ENCODE data around the gene SMPD2.
A peak's percentile ranks its signal among the peaks of the same experiment; 100 is the strongest.
"Not testable (repeated sequence)": the region's sequence is repeated elsewhere in the genome, so short reads cannot be mapped to it uniquely, and the experiment has no call there.

The SMPD2 gene

DNA sequence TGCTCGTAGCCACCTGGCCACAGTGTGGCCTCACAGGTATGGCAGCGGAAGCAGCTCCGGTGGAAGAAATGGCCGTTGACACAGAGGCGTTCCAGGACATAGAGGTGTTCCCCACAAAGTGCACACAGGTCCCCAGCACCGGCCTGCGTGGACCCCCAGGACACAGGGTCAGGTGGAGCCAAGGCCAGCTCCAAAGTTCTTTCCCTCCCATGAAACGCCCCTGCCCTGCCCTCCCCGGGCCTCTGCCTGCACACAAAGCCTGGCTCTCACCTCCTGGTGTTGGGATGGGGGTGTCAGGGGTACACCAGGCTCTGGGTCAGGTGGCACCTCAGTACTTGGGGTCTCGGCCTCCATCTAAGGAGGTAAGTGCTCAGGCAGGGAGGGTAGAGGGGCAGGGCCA, 6.6 kb downstream of the SMPD2 start:
- no peak for DNase-seq

DNA sequence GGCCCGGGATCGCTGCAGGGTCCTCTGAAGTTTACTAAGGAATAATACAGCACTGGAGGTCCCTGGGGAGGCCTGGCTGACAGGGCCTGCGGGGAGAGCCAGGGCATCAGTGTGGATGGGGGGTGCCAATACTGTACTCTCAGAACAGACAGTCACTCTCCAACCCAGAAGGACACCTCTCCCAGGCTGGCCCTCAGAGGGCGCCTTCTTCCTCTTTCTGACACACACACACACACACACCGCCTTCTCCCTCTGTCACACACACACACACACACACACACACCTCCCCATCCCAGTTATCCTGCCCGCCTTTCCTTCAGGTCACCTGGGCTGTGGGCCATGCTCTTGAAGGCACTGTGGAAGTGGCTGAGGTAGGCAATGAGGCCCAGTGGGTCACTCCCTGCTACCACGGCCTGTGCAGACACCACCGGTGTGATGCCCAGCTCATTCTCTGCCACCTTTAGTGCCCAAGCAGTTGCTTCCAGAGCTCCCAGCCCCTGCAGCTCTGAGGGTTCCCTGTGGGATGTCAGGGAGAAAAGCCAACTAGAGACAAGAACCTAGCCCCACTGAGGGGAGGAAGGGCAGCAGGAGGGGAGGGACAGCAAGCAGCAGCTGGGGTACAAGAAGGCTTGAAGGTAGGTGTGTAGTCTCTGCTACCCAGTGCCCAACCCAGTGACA, 7.5 kb downstream of the SMPD2 start:
- peak in 1 of 2 experiments; percentile 13 for DNase-seq

GRCh38 chr6:109448615-109449014, 8.1 kb downstream of the SMPD2 start:
- no peak for DNase-seq

- DNase-seq, result no peak
These were observed 8.7 kb downstream of the SMPD2 start for GRCh38 chr6:109449064-109449794.

GRCh38 chr6:109449795-109450673, 9.5 kb downstream of the SMPD2 start:
- DNase-seq, result no peak

- no peak for DNase-seq
These were observed 10.3 kb downstream of the SMPD2 start for GRCh38 chr6:109450801-109451200.

GRCh38 chr6:109451376-109451775, 10.9 kb downstream of the SMPD2 start:
- DNase-seq, result no peak

- no peak for DNase-seq
These were observed 11.7 kb downstream of the SMPD2 start for GRCh38 chr6:109452181-109452580.

GRCh38 chr6:109453156-109453555, 12.6 kb downstream of the SMPD2 start:
- DNase-seq, result no peak

GRCh38 chr6:109453594-109454495, 13.3 kb downstream of the SMPD2 start:
- no peak for DNase-seq

GRCh38 chr6:109454496-109455436, 14.2 kb downstream of the SMPD2 start:
- no peak for DNase-seq

GRCh38 chr6:109455437-109456110, 15.1 kb downstream of the SMPD2 start, which contains the start of gene MICAL1:
Gene MICAL1 (minus strand): TSS chr6:109455772. CDS start chr6:109454196, 1,576 bp downstream.
- peak in 1 of 2 experiments; percentile 57 for DNase-seq

GRCh38 chr6:109456111-109456583, 15.6 kb downstream of the SMPD2 start:
- DNase-seq, result no peak

GRCh38 chr6:109456710-109457561, 16.4 kb downstream of the SMPD2 start:
- no peak for DNase-seq

DNA sequence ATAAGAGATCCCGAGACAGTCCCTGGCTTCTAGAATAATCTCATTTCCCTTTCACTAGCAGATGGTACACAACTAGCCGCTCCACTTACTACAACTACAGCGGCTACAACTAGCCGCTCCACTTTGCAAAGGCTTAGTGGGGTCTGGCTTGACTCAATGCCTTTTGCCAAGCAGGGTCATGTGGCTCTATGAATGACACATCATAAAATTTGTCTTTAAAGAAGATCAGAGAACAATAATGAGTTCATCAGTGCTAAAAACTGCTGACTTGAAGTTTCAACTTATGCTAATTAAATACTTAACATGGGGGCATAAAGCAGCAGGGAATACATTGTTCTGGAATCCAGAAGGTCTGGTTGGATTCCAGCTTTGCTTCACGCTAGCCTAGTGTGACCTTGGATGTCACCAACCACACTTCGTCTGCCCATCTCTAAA, 17.1 kb downstream of the SMPD2 start:
- no peak for DNase-seq

DNA sequence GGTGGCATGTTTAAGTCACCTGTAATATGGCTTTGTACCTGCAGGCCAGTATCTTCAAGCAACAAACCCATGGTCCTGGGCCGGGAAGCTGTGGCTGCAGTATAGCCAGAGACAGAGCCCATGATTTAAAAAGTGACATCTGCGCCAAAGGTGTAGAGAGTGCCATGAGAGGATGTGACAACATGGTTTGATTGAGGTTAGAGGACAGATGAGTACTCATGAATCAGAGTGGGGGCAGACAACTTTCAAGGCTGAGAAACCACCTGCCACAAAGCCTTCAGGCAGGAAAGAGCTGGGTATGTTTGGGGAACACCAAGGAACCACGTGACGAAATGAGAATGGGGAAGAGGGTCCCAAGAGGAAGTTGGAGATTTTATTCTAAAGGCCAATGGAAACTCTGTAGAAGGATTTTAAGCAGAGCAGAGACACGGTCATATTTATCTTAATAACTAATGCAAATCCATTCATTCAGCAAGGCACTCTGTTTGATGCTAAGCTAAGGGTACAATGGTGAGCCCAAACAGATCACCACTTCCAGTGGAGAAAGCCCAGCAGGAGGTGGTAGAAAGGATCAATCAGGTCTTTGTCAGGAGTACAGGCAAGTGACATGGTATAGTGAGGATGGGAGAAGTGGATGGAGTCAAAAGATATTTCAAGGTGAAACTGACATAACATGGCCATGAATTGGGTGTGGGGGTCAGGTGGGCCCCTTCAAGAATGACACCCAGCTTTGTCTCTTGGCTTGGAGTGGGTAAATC, 18.4 kb downstream of the SMPD2 start:
- no peak for DNase-seq

DNA sequence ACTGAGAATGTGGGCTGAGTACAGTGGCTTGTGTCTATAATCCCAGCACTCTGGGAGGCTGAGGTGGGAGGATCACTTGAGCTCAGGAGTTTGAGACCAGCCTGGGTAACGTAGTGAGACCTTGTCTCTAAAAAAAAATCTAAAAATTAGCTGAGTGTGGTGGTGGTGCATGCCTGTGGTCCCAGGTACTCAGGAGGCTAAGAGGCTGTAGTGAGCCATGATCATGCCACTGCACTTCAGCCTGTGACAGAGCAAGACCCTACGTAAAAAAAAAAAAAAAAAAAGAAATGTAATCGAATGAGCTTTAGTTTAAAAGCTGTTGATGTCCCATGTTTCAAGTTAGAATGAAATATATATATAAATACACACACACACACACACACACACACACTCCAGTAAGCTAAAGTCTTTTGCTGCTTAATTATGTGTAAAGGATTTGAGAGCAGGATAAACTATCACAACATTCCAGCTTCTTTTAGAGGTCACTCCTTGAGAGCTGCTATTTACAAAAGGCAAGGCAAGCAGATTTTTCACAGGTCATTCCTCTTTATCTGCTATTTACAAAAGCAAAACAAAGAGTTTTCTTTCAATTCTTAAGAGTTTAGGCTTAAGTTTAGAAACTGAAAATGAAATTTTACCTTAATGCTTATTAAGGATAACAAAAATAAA, 19.8 kb downstream of the SMPD2 start:
- DNase-seq, result no peak

- not testable (repeated sequence) for DNase-seq
These were observed 20.7 kb downstream of the SMPD2 start for GRCh38 chr6:109461205-109461604.
